GM12872 (cell line): ENCODE data around the gene WWOX.

Experiments used
- CTCF ChIP-seq: IDR thresholded peaks from 3 replicates; pipeline ENCODE4 v1.5.1; 2011; ENCODE audit warnings: low read depth, mild to moderate bottlenecking, low read length, moderate library complexity; ENCODE audit not compliant: insufficient read depth

The WWOX gene

GRCh38 chr16:78390508-78391324 lies 291.3 kb downstream of the WWOX start:
- no peak for TF ChIP-seq CTCF

GRCh38 chr16:78392585-78393195 lies 293.2 kb downstream of the WWOX start:
- no peak for TF ChIP-seq CTCF

- TF ChIP-seq CTCF = no peak
Observed at GRCh38 chr16:78395035-78395434, 295.6 kb downstream of the WWOX start.

- 0 out of 3 replicates have a peak, but pooled peaks have one; percentile 33 for TF ChIP-seq CTCF
Observed at GRCh38 chr16:78396046-78396445, 296.6 kb downstream of the WWOX start.

- TF ChIP-seq CTCF = no peak
Observed at GRCh38 chr16:78396673-78397072, 297.2 kb downstream of the WWOX start.

GRCh38 chr16:78399384-78399783 lies 299.9 kb downstream of the WWOX start:
- TF ChIP-seq CTCF = no peak

- TF ChIP-seq CTCF = no peak
Observed at GRCh38 chr16:78402833-78403232, 303.4 kb downstream of the WWOX start.
